Nephron progenitor cell (in vitro differentiated cells): Measurements from ENCODE around the gene OR6B3.
"Not testable (repeated sequence)": the region's sequence is repeated elsewhere in the genome, so short reads cannot be mapped to it uniquely, and the experiment has no call there.

Experiments used
- DNase-seq: peaks from one replicate; pipeline ENCODE4 v3.0.0; 2021
- H3K27ac Mint-ChIP-seq: 2 replicates; pipeline ENCODE4 v1.8.0; 2021; ENCODE audit warnings: mild to moderate bottlenecking, moderate library complexity, mixed read lengths
- H3K27me3 Mint-ChIP-seq: 2 replicates; pipeline ENCODE4 v1.8.0; 2021; ENCODE audit warnings: mild to moderate bottlenecking, low read depth, mixed read lengths; ENCODE audit not compliant: poor library complexity
- H3K36me3 Mint-ChIP-seq: 2 replicates; pipeline ENCODE4 v1.8.0; 2021; ENCODE audit warnings: low read depth, mixed read lengths
- H3K4me1 Mint-ChIP-seq: 2 replicates; pipeline ENCODE4 v1.8.0; 2021; ENCODE audit warnings: mixed read lengths
- H3K4me3 Mint-ChIP-seq: 2 replicates; pipeline ENCODE4 v1.8.0; 2021; ENCODE audit warnings: mild to moderate bottlenecking, moderate library complexity, mixed read lengths
- H3K9me3 Mint-ChIP-seq: 2 replicates; pipeline ENCODE4 v1.8.0; 2021; ENCODE audit warnings: mild to moderate bottlenecking, moderate library complexity, mixed read lengths
- CTCF ChIP-seq: fragments of 200-600 bp; sonication (generic); IDR thresholded peaks from 2 replicates; pipeline ENCODE4 v1.5.0; 2021; ENCODE audit warnings: antibody characterized with exemption

The OR6B3 gene

GRCh38 chr2:240051697-240052096 lies 1.6 kb downstream of the OR6B3 start:
- Mint-ChIP-seq H3K4me3 (no peak overlapping the region), H3K27ac (no peak overlapping the region), H3K36me3 (no peaks in the 10 kb centered on the region), H3K9me3 (no peaks in the 10 kb centered on the region), H3K27me3 (peaks cover 95% of the 10 kb centered on the region), H3K4me1 (no peaks in the 10 kb centered on the region)
- TF ChIP-seq CTCF = no peak
- DNase-seq = no peak

GRCh38 chr2:240050278-240050677 lies 3.0 kb downstream of the OR6B3 start:
- no peaks in the 10 kb centered on the region for H3K4me1 Mint-ChIP-seq
- no peak overlapping the region for H3K4me3 Mint-ChIP-seq
- H3K27me3 Mint-ChIP-seq = peaks cover 91% of the 10 kb centered on the region
- no peak overlapping the region for H3K27ac Mint-ChIP-seq
- DNase-seq = no peak
- no peak for TF ChIP-seq CTCF
- H3K9me3 Mint-ChIP-seq = no peaks in the 10 kb centered on the region
- no peaks in the 10 kb centered on the region for H3K36me3 Mint-ChIP-seq

- Mint-ChIP-seq H3K4me3 (no peak overlapping the region), H3K27me3 (peaks cover 88% of the 10 kb centered on the region), H3K4me1 (no peaks in the 10 kb centered on the region), H3K27ac (no peak overlapping the region), H3K36me3 (no peaks in the 10 kb centered on the region), H3K9me3 (no peaks in the 10 kb centered on the region)
- no peak for DNase-seq
- no peak for TF ChIP-seq CTCF
Observed at GRCh38 chr2:240048237-240048636, 5.1 kb downstream of the OR6B3 start.

GRCh38 chr2:240045098-240045497 lies 8.2 kb downstream of the OR6B3 start:
- Mint-ChIP-seq H3K4me1 (no peaks in the 10 kb centered on the region), H3K36me3 (no peaks in the 10 kb centered on the region), H3K27ac (no peak overlapping the region), H3K4me3 (no peak overlapping the region), H3K9me3 (no peaks in the 10 kb centered on the region), H3K27me3 (peaks cover 62% of the 10 kb centered on the region)
- no peak for TF ChIP-seq CTCF
- no peak for DNase-seq

GRCh38 chr2:240044096-240044495 lies 9.2 kb downstream of the OR6B3 start:
- H3K27me3 Mint-ChIP-seq = peaks cover 52% of the 10 kb centered on the region
- not testable (repeated sequence) for H3K4me1 Mint-ChIP-seq, H3K4me3 Mint-ChIP-seq, H3K36me3 Mint-ChIP-seq, H3K27ac Mint-ChIP-seq, H3K9me3 Mint-ChIP-seq, DNase-seq

- Mint-ChIP-seq H3K4me1 (no peaks in the 10 kb centered on the region), H3K27ac (no peak overlapping the region), H3K27me3 (peaks cover 45% of the 10 kb centered on the region), H3K36me3 (no peaks in the 10 kb centered on the region), H3K9me3 (no peaks in the 10 kb centered on the region), H3K4me3 (no peak overlapping the region)
- DNase-seq = no peak
- TF ChIP-seq CTCF = no peak
Observed at GRCh38 chr2:240043279-240043989, 9.9 kb downstream of the OR6B3 start.
